ENCODE measurements around the gene TNNI2.

- TF ChIP-seq TAF1 (IDR thresholded peaks at IDR 0.05; ENCODE audit: borderline replicate concordance, insufficient read depth, low read length): no peak
- TF ChIP-seq POLR2AphosphoS5 (IDR thresholded peaks at IDR 0.05; ENCODE audit: low read depth, low read length): no peak
- no peak for TF ChIP-seq REST (IDR thresholded peaks at IDR 0.05; ENCODE audit: insufficient read depth in 1 of 2, low read depth in 2 of 2, low read length in 2 of 2)
- TF ChIP-seq SIN3A (IDR thresholded peaks at IDR 0.05; ENCODE audit: borderline replicate concordance, insufficient read depth, low read length): no peak
- no peak for TF ChIP-seq FOXP2 (optimal IDR thresholded peaks at IDR 0.05; ENCODE audit: borderline replicate concordance, extremely low read depth, extremely low read length, insufficient read depth)
Measured at GRCh38 chr11:1792461-1792860, 46.3 kb upstream of the TNNI2 start.

Measured in PFSK-1 (cell line).